Endothelial cell of umbilical vein (primary cell): ENCODE measurements around the gene ETFA. TPM values are rescaled to one million over a fixed set of nuclear protein-coding genes. Genes with fewer than 3 reads are reported as not detected.

Experiments
- BruUV-seq: library from RNA; stranded (reverse); fragments of 400-500 nt; replicated peaks from 2 replicates; lab custom pipeline; 2021; lab: Mats Ljungman, UMichigan
- CTCF ChIA-PET: fragments of 300-600, 350-600 bp; sonication (Branson Sonifier 250); formaldehyde crosslinking; loops from one replicate; lab custom pipeline; 2021; ENCODE audit warnings: antibody characterized with exemption, inconsistent platforms; lab: Charles Lee
- POLR2A ChIA-PET: fragments of 300-600, 350-600 bp; sonication (Branson Sonifier 250); formaldehyde crosslinking; loops from one replicate; lab custom pipeline; 2021; ENCODE audit warnings: antibody characterized with exemption, inconsistent platforms; lab: Charles Lee
- DNase-seq: peaks from one replicate; pipeline ENCODE4 v3.0.0-alpha.2; 2011; ENCODE audit warnings: low read depth, low spot score
- FAIRE-seq: peaks from 2 replicates; lab custom pipeline; 2011; peaks lifted over from hg19 to GRCh38; lab: Jason Lieb, UNC
- H2AFZ ChIP-seq: 2 replicates; pipeline ENCODE4 v1.6.0; 2012; ENCODE audit warnings: low read depth, low read length, control low read depth, inconsistent platforms
- H3K27ac ChIP-seq: 2 replicates; pipeline ENCODE4 v1.5.1; 2011; ENCODE audit warnings: low read depth, mild to moderate bottlenecking, control low read depth, low read length, moderate library complexity; ENCODE audit not compliant: insufficient read depth
- H3K27me3 ChIP-seq, 2 experiments: 2 replicates each; pipeline versions ENCODE4 v1.6.0 to v1.6.1; 2011; ENCODE audit warnings: low read length in 2 of 2, mixed read lengths in 1 of 2; ENCODE audit not compliant: control insufficient read depth in 2 of 2, insufficient read depth in 2 of 2
- H3K36me3 ChIP-seq, 2 experiments: 2 replicates in 1 of 2; 3 replicates in 1 of 2; pipeline ENCODE4 v1.5.1; 2011; ENCODE audit warnings: low read length in 2 of 2, mild to moderate bottlenecking in 1 of 2, moderate library complexity in 1 of 2; ENCODE audit not compliant: control insufficient read depth in 2 of 2, insufficient read depth in 2 of 2; ENCODE audit errors: extremely low read depth in 1 of 2
- H3K4me1 ChIP-seq: 3 replicates; pipeline ENCODE4 v1.5.1; 2011; ENCODE audit warnings: mild to moderate bottlenecking, low read length; ENCODE audit not compliant: control insufficient read depth, insufficient read depth; ENCODE audit errors: extremely low read depth
- H3K4me2 ChIP-seq: 2 replicates; pipeline ENCODE4 v1.6.1; 2011; ENCODE audit warnings: low read length, control low read depth, mixed read lengths; ENCODE audit not compliant: insufficient read depth
- H3K4me3 ChIP-seq, 3 experiments: fragments of 200-600 bp in 1 of 3; sonication (generic), shearing (Covaris generic) in 1 of 3; replicated peaks in 1 of 3; 2 replicates each; pipeline ENCODE4 v1.5.1; 2011 to 2016; ENCODE audit warnings: control low read depth in 3 of 3, low read length in 3 of 3, mild to moderate bottlenecking in 2 of 3, inconsistent platforms in 1 of 3, low read depth in 1 of 3, moderate library complexity in 1 of 3; ENCODE audit not compliant: insufficient read depth in 1 of 3
- H3K79me2 ChIP-seq: 2 replicates; pipeline ENCODE4 v1.6.0; 2012; ENCODE audit warnings: low read length, inconsistent platforms; ENCODE audit not compliant: control insufficient read depth, insufficient read depth
- H3K9ac ChIP-seq: replicated peaks from 2 replicates; pipeline ENCODE3; 2011; ENCODE audit warnings: low read length, control low read depth; ENCODE audit not compliant: insufficient read depth; ENCODE audit errors: extremely low read depth
- H3K9me1 ChIP-seq: replicated peaks from 3 replicates; pipeline ENCODE4 v1.6.0; 2011; ENCODE audit warnings: mild to moderate bottlenecking, low read length; ENCODE audit not compliant: control insufficient read depth, insufficient read depth; ENCODE audit errors: extremely low read depth
- H3K9me3 ChIP-seq: replicated peaks from 2 replicates; pipeline ENCODE4 v1.5.1; 2012; ENCODE audit warnings: low read length, inconsistent platforms; ENCODE audit not compliant: control insufficient read depth, insufficient read depth
- H4K20me1 ChIP-seq: replicated peaks from 2 replicates; pipeline ENCODE3; 2011; ENCODE audit warnings: mild to moderate bottlenecking, low read length; ENCODE audit not compliant: control insufficient read depth, insufficient read depth; ENCODE audit errors: extremely low read depth
- CTCF ChIP-seq, 2 donors: IDR thresholded peaks; 1 replicate in 1 of 2; 2 replicates in 1 of 2; pipeline ENCODE4 v1.5.1; 2011; ENCODE audit warnings: low read length in 2 of 2, mild to moderate bottlenecking in 2 of 2, moderate library complexity in 2 of 2, control low read depth in 1 of 2, inconsistent platforms in 1 of 2, low read depth in 1 of 2; ENCODE audit not compliant: insufficient read depth in 1 of 2; ENCODE audit errors: extremely low read depth in 1 of 2
- EZH2 ChIP-seq: IDR thresholded peaks from 2 replicates; pipeline ENCODE4 v1.6.1; 2012; ENCODE audit warnings: borderline replicate concordance, low read depth, mild to moderate bottlenecking, moderate library complexity, low read length, inconsistent platforms; ENCODE audit not compliant: severe bottlenecking
- dilution Hi-C: fragments of 300-500 bp; cut with MboI; formaldehyde crosslinking; loops from one replicate; pipeline ENCODE4 v1.15.0; 2019; ENCODE audit warnings: low sequenced_read_pairs; ENCODE audit not compliant: extremely low pct_ligation_motif_present
- intact Hi-C: fragments of 100-400 bp; cut with micrococcal nuclease; formaldehyde crosslinking; loops from one replicate; pipeline ENCODE4 v1.10.0; 2022
- polyA plus RNA-seq, 4 experiments: library from polyadenylated mRNA; depleted of rRNA in 3 of 4; stranded (reverse) in 3 of 4; unstranded in 1 of 4; fragments of >200 nt; gene quantifications; 2 replicates each; pipeline versions ENCODE4 v1.2.1 to v1.2.3, GENCODE V29; 2011 to 2012; ENCODE audit warnings: missing spikeins in 1 of 4
- total RNA-seq: library from RNA; stranded (reverse); gene quantifications from 2 replicates; pipeline ENCODE4 v1.2.3, GENCODE V29; 2021

ETFA gene
- total and polyA plus RNA-seq, 2 donors (not counting 3 experiments of a cell fraction or from before 2014, with no cell fraction given): 102 to 116 TPM

DNA sequence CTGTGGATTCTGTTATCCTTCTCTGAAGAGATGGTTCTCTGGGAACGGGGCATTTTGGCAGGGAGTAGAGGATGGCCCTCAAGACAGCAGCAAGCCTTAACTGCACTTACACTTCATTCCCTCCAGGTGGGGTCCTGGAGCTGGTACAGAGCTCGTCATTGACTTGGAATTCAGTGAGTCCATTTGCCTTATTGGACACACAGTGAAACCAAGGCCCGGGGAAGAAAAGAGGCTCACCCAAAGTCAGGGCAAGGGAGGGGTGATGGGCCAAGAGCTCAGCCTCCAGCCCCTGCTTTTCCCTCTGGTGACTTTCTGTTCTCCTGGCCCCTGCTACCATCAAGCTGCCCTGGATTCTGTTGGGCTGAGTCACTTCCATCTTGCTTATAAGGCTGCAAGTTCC lies 125.6 kb downstream of the ETFA start:
- Histone ChIP-seq H3K27ac (no peak overlapping the region), H3K4me2 (no peak overlapping the region)
- dilution Hi-C loops: no loop called here

More for the DNA sequence above, 125.6 kb downstream of the ETFA start:
- POLR2A ChIA-PET: interaction anchor here (0.6 kb wide), 1 partner anchor 154 kb away, joined by 5 read pairs; no protein-coding TSS in a partner anchor
- CTCF ChIA-PET: interaction anchor here (0.6 to 4.4 kb wide), 33 partner anchors 8 to 827 kb away, joined by 3 to 40 read pairs (median 3); partner anchors contain the start of genes ISL2 and RCN2
- DNase-seq (peak; percentile 66), FAIRE-seq (peak; percentile 95)
- no TSS peak for BruUV-seq
- Histone ChIP-seq H4K20me1 (no peaks in the 10 kb centered on the region), H3K9ac (no peak overlapping the region), H2AFZ (peak overlapping the region; percentile 6), H3K27me3 (peaks cover 0 to 3% of the 10 kb centered on the region in 2 experiments), H3K36me3 (no peaks in the 10 kb centered on the region), H3K4me3 (no peak overlapping the region), H3K79me2 (no peaks in the 10 kb centered on the region), H3K9me1 (no peaks in the 10 kb centered on the region), H3K9me3 (no peaks in the 10 kb centered on the region), H3K4me1 (peaks cover 5% of the 10 kb centered on the region)
- TF ChIP-seq EZH2: no peak
- TF ChIP-seq CTCF (IDR thresholded peaks at IDR 0.05; ENCODE audit: extremely low read depth in 1 of 2, insufficient read depth in 1 of 2, low read depth in 1 of 2, low read length in 2 of 2): peak; percentile 59 to 68
- intact Hi-C loops: no loop called here
